ENCODE data around the gene KRTAP16-1. TPM values are rescaled to one million over a fixed set of nuclear protein-coding genes. Genes with fewer than 3 reads are reported as not detected.
"Not testable (repeated sequence)": the region's sequence is repeated elsewhere in the genome, so short reads cannot be mapped to it uniquely, and the experiment has no call there.

Gene KRTAP16-1, protein sequence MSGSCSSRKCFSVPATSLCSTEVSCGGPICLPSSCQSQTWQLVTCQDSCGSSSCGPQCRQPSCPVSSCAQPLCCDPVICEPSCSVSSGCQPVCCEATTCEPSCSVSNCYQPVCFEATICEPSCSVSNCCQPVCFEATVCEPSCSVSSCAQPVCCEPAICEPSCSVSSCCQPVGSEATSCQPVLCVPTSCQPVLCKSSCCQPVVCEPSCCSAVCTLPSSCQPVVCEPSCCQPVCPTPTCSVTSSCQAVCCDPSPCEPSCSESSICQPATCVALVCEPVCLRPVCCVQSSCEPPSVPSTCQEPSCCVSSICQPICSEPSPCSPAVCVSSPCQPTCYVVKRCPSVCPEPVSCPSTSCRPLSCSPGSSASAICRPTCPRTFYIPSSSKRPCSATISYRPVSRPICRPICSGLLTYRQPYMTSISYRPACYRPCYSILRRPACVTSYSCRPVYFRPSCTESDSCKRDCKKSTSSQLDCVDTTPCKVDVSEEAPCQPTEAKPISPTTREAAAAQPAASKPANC
- total RNA-seq = under 1 TPM in 3 of 5 experiments, not detected in 2; 0.22 to 0.49 (median 0.32) TPM
- under 1 TPM in 1 of 2 donors, not detected in 1; 0.19 TPM for polyA plus RNA-seq
- total RNA-seq = not detected

- no peak for ATAC-seq
- Mint-ChIP-seq H3K36me3 (peaks cover 0 to 14% (median 9%) of the 10 kb centered on the region in 5 donors), H3K27me3 (peaks cover 0 to 8% (median 0%) of the 10 kb centered on the region in 5 donors), H3K27ac (peak within 1 kb of the TSS; percentile 82 to 100 (median 98)), H3K4me1 (peaks cover 28 to 82% (median 70%) of the 10 kb centered on the region in 7 donors), H3K9me3 (peaks cover 0 to 10% (median 0%) of the 10 kb centered on the region in 11 donors), H3K4me3 (peak within 1 kb of the TSS; percentile 65 to 89 (median 78))
- H3K4me3 ChIP-seq (ENCODE audit: low read length) = peak within 1 kb of the TSS; percentile 24
- POLR2A ChIA-PET = interaction anchor here (0.6 to 3.2 kb wide), 16 partner anchors 10 to 758 kb away, joined by 3 to 36 read pairs (median 4); partner anchors contain the start of gene KRTAP4-12
- intact Hi-C loops (cut with micrococcal nuclease) = loop anchor here in 1 of 2 donors (1.0 to 5.0 kb wide), 4 partner anchors 13 to 189 kb away; no protein-coding TSS in a partner anchor
- CTCF ChIA-PET = interaction anchor here (0.7 to 3.0 kb wide), 12 partner anchors 13 to 769 kb away, joined by 3 to 39 read pairs (median 4); no protein-coding TSS in a partner anchor
- H3K27ac ChIP-seq (ENCODE audit: low read depth, low read length) = peak within 1 kb of the TSS; percentile 75
- no peaks in the 10 kb centered on the region for H3K27me3 ChIP-seq (ENCODE audit: control insufficient read depth in 2 of 2, insufficient read depth in 2 of 2, low read length in 2 of 2)
- H3K4me1 ChIP-seq (ENCODE audit: control insufficient read depth in 2 of 2, insufficient read depth in 2 of 2, low read length in 2 of 2) = peaks cover 41 to 49% of the 10 kb centered on the region in 2 donors
- DNase-seq = peak in 1 of 9 donors; percentile 69
- H3K9me3 ChIP-seq (ENCODE audit: control insufficient read depth in 2 of 3, low read length in 3 of 3) = no peaks in the 10 kb centered on the region
- H3K36me3 ChIP-seq (ENCODE audit: control insufficient read depth in 2 of 3, insufficient read depth in 3 of 3, low read length in 3 of 3) = no peaks in the 10 kb centered on the region
These were observed at the start of gene KRTAP16-1 for GRCh38 chr17:41308918-41309359. TSS of gene KRTAP16-1 (minus strand) at chr17:41309309. CDS start at chr17:41309253, 56 bp downstream.

GRCh38 chr17:41354536-41354935 is 45.4 kb upstream of the KRTAP16-1 start:
- no peak overlapping the region for H3K4me3 ChIP-seq (ENCODE audit: low read length)
- ATAC-seq = no peak
- Mint-ChIP-seq H3K27me3 (peaks cover 0 to 39% (median 0%) of the 10 kb centered on the region in 5 donors), H3K36me3 (peaks cover 0 to 7% (median 0%) of the 10 kb centered on the region in 5 donors), H3K9me3 (peaks cover 0 to 8% (median 5%) of the 10 kb centered on the region in 11 donors), H3K4me1 (peaks cover 4 to 16% (median 15%) of the 10 kb centered on the region in 7 donors), H3K27ac (no peak overlapping the region), H3K4me3 (no peak overlapping the region)
- no peak overlapping the region for H3K27ac ChIP-seq (ENCODE audit: low read depth, low read length)
- H3K27me3 ChIP-seq (ENCODE audit: control insufficient read depth in 2 of 2, insufficient read depth in 2 of 2, low read length in 2 of 2) = no peaks in the 10 kb centered on the region
- no peak for DNase-seq
- intact Hi-C loops (cut with micrococcal nuclease) = no loop called here
- no peaks in the 10 kb centered on the region for H3K36me3 ChIP-seq (ENCODE audit: control insufficient read depth in 2 of 3, insufficient read depth in 3 of 3, low read length in 3 of 3)
- ChIA-PET CTCF (no interaction called here), POLR2A (interaction anchor here (0.6 to 1.4 kb wide), 2 partner anchors 12 to 13 kb away, joined by 3 to 5 read pairs; no protein-coding TSS in a partner anchor)
- no peaks in the 10 kb centered on the region for H3K9me3 ChIP-seq (ENCODE audit: control insufficient read depth in 2 of 3, low read length in 3 of 3)
- H3K4me1 ChIP-seq (ENCODE audit: control insufficient read depth in 2 of 2, insufficient read depth in 2 of 2, low read length in 2 of 2) = peaks cover 0 to 10% of the 10 kb centered on the region in 2 donors

- no peak for ATAC-seq
- H3K36me3 ChIP-seq (ENCODE audit: control insufficient read depth in 2 of 3, insufficient read depth in 3 of 3, low read length in 3 of 3) = no peaks in the 10 kb centered on the region
- DNase-seq = no peak
- no peak overlapping the region for H3K27ac ChIP-seq (ENCODE audit: low read depth, low read length)
- CTCF ChIA-PET = interaction anchor here (1.4 kb wide), 1 partner anchor 12 kb away, joined by 3 read pairs; no protein-coding TSS in a partner anchor
- H3K4me3 ChIP-seq (ENCODE audit: low read length) = no peak overlapping the region
- H3K4me1 Mint-ChIP-seq = peaks cover 4 to 27% (median 16%) of the 10 kb centered on the region in 7 donors
- H3K27me3 Mint-ChIP-seq = peaks cover 0 to 38% (median 0%) of the 10 kb centered on the region in 5 donors
- no peaks in the 10 kb centered on the region for H3K9me3 ChIP-seq (ENCODE audit: control insufficient read depth in 2 of 3, low read length in 3 of 3)
- H3K9me3 Mint-ChIP-seq = peaks cover 0 to 8% (median 5%) of the 10 kb centered on the region in 11 donors
- H3K4me3 Mint-ChIP-seq = no peak overlapping the region
- POLR2A ChIA-PET = interaction anchor here (1.2 kb wide), 2 partner anchors 11 to 15 kb away, joined by 3 read pairs; no protein-coding TSS in a partner anchor
- H3K27ac Mint-ChIP-seq = peak overlapping the region in 2 of 9 donors; percentile 4 to 13
- intact Hi-C loops (cut with micrococcal nuclease) = no loop called here
- H3K27me3 ChIP-seq (ENCODE audit: control insufficient read depth in 2 of 2, insufficient read depth in 2 of 2, low read length in 2 of 2) = no peaks in the 10 kb centered on the region
- peaks cover 0 to 7% (median 0%) of the 10 kb centered on the region in 5 donors for H3K36me3 Mint-ChIP-seq
- peaks cover 0 to 10% of the 10 kb centered on the region in 2 donors for H3K4me1 ChIP-seq (ENCODE audit: control insufficient read depth in 2 of 2, insufficient read depth in 2 of 2, low read length in 2 of 2)
These were observed 43.7 kb upstream of the KRTAP16-1 start for GRCh38 chr17:41352597-41353366.

DNA sequence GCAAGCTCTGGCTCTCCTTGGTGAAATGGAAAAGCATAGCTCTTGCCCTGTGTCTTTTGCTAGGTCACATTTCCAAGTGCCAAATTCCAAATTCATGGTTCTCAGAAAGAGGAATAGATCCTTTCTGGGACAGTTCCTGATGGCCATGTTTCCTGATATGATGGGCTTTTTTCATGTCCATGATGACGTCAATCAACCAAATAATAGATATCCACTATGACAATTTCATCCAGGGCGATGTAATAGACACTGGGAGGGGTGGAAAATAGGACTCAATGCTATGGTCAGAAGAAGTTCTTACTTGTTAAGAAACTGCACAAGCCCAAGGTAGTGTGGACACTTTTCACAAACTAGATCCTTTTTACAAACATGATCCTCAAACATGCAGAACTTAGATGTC is 42.1 kb upstream of the KRTAP16-1 start:
- Mint-ChIP-seq H3K4me1 (peaks cover 4 to 28% (median 16%) of the 10 kb centered on the region in 7 donors), H3K27me3 (peaks cover 0 to 30% (median 0%) of the 10 kb centered on the region in 5 donors), H3K4me3 (peak overlapping the region in 1 of 10 donors; percentile 9), H3K9me3 (peaks cover 0 to 8% (median 2%) of the 10 kb centered on the region in 11 donors), H3K36me3 (peaks cover 0 to 4% (median 0%) of the 10 kb centered on the region in 5 donors), H3K27ac (peak overlapping the region in 1 of 9 donors; percentile 16)
- ChIA-PET POLR2A (interaction anchor here (1.2 to 2.3 kb wide), 2 partner anchors 10 to 14 kb away, joined by 3 to 10 read pairs; no protein-coding TSS in a partner anchor), CTCF (interaction anchor here (0.6 to 1.3 kb wide), 2 partner anchors 29 to 297 kb away, joined by 3 to 6 read pairs; no protein-coding TSS in a partner anchor)
- no peak for ATAC-seq
- no peaks in the 10 kb centered on the region for H3K9me3 ChIP-seq (ENCODE audit: control insufficient read depth in 2 of 3, low read length in 3 of 3)
- H3K4me3 ChIP-seq (ENCODE audit: low read length) = no peak overlapping the region
- peaks cover 0 to 10% of the 10 kb centered on the region in 2 donors for H3K4me1 ChIP-seq (ENCODE audit: control insufficient read depth in 2 of 2, insufficient read depth in 2 of 2, low read length in 2 of 2)
- intact Hi-C loops (cut with micrococcal nuclease) = no loop called here
- H3K27ac ChIP-seq (ENCODE audit: low read depth, low read length) = no peak overlapping the region
- DNase-seq = no peak
- no peaks in the 10 kb centered on the region for H3K27me3 ChIP-seq (ENCODE audit: control insufficient read depth in 2 of 2, insufficient read depth in 2 of 2, low read length in 2 of 2)
- H3K36me3 ChIP-seq (ENCODE audit: control insufficient read depth in 2 of 3, insufficient read depth in 3 of 3, low read length in 3 of 3) = no peaks in the 10 kb centered on the region

DNA sequence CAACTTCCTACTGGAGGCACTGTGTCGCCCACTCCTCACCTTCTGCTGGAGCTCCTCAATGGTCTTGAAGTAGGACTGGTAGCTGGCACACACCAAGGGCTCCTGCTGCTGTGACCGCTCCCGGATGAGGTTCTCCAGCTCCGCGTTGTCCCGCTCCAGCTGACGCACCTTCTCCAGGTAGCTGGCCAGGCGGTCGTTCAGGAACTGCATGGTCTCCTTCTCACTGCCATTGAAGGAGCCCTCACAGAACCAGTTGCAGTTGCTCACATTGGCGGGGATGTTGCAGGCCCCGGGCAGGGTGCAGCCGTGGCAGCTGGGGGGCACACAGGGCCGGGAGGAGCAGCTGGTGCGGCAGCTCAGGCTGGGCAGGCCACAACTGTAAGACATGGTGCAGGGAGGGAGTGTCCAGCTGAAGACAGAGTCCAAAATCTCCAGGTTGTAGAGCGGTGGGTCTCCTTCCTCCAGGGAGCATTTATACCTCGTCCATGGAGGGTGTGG is 41.3 kb upstream of the KRTAP16-1 start, which contains the start of gene KRT33A:
TSS of gene KRT33A (minus strand) at position 448 of the 498 bp plus-strand sequence. CDS start at position 387, 61 bp downstream.
- POLR2A ChIA-PET = interaction anchor here (2.3 kb wide), 1 partner anchor 9 kb away, joined by 10 read pairs; no protein-coding TSS in a partner anchor
- H3K27me3 ChIP-seq (ENCODE audit: control insufficient read depth in 2 of 2, insufficient read depth in 2 of 2, low read length in 2 of 2); intact Hi-C loops (cut with micrococcal nuclease); DNase-seq; H3K36me3 ChIP-seq (ENCODE audit: control insufficient read depth in 2 of 3, insufficient read depth in 3 of 3, low read length in 3 of 3); H3K27ac ChIP-seq (ENCODE audit: low read depth, low read length); H3K9me3 Mint-ChIP-seq; ATAC-seq; H3K9me3 ChIP-seq (ENCODE audit: control insufficient read depth in 2 of 3, low read length in 3 of 3); H3K4me3 ChIP-seq (ENCODE audit: low read length); H3K36me3 Mint-ChIP-seq: not testable (repeated sequence)
- Mint-ChIP-seq H3K4me1 (peaks cover 4 to 29% (median 16%) of the 10 kb centered on the region in 7 donors), H3K4me3 (peak within 1 kb of the TSS in 4 of 10 donors; percentile 9 to 39 (median 18)), H3K27me3 (peaks cover 0 to 31% (median 0%) of the 10 kb centered on the region in 5 donors), H3K27ac (peak within 1 kb of the TSS in 6 of 9 donors; percentile 13 to 62 (median 24))
- peaks cover 0 to 10% of the 10 kb centered on the region in 2 donors for H3K4me1 ChIP-seq (ENCODE audit: control insufficient read depth in 2 of 2, insufficient read depth in 2 of 2, low read length in 2 of 2)
- CTCF ChIA-PET = interaction anchor here (0.6 to 1.3 kb wide), 2 partner anchors 16 to 28 kb away, joined by 3 to 6 read pairs; no protein-coding TSS in a partner anchor

Measured in naive thymus-derived CD4-positive, alpha-beta T cell (primary cell).